H1 (cell line): ENCODE data around the gene NCAPG2. TPM values are rescaled to one million over a fixed set of nuclear protein-coding genes. Genes with fewer than 3 reads are reported as not detected.

Experiments
- RAD21 ChIP-seq, 2 experiments: IDR thresholded peaks in 1 of 2; conservative IDR thresholded peaks in 1 of 2; 2 replicates each; pipeline ENCODE4 v1.6.1; 2011; ENCODE audit warnings: low read depth in 2 of 2, low read length in 2 of 2, improper control_type of control experiment in 1 of 2, inconsistent platforms in 1 of 2, mild to moderate bottlenecking in 1 of 2, moderate library complexity in 1 of 2
- SP1 ChIP-seq: IDR thresholded peaks from 2 replicates; pipeline ENCODE4 v1.6.1; 2011; ENCODE audit warnings: low read depth, low read length
- TAF1 ChIP-seq: IDR thresholded peaks from 2 replicates; pipeline ENCODE4 v1.6.1; 2011; ENCODE audit warnings: mild to moderate bottlenecking, low read depth, low read length
- polyA plus RNA-seq, 7 experiments: library from polyadenylated mRNA; depleted of rRNA in 3 of 7; stranded (reverse) in 5 of 7; unstranded in 2 of 7; fragments of >200 nt in 5 of 7; fragments of 200-250 nt in 2 of 7; gene quantifications; 1 replicate in 5 of 7; 2 replicates in 1 of 7; 4 replicates in 1 of 7; pipeline versions ENCODE4 v1.2.1 to v1.2.3, GENCODE V29; 2011 to 2013; ENCODE audit warnings: missing spikeins in 2 of 7, mixed read lengths in 2 of 7
- total RNA-seq: library from RNA; stranded (reverse); fragmentation: NEBNext Ultra II Directional; extraction: Animal tissue kit (Norgen Biotek cat#: 25700); gene quantifications from 2 replicates; pipeline ENCODE4 v1.2.1, GENCODE V29; 2021
- TF ChIP-seq, protein P1 (sequence below): IDR thresholded peaks from 2 replicates; pipeline ENCODE4 v1.6.1; 2011; ENCODE audit warnings: low read depth, mild to moderate bottlenecking, low read length; ENCODE audit not compliant: insufficient read depth

The NCAPG2 gene
- total and polyA plus RNA-seq, 2 of the 8 experiments (the other 6 are each of a cell fraction or from before 2014, with no cell fraction given) = 49.9 to 119 TPM

- TF ChIP-seq SP1 (no peak), RAD21 (IDR thresholded peaks at IDR 0.05 in 1 of 2, conservative IDR thresholded peaks at IDR 0.05 in 1 of 2; ENCODE audit: low read depth in 2 of 2, low read length in 2 of 2) (no peak), TAF1 (no peak)
- TF ChIP-seq, protein P1, sequence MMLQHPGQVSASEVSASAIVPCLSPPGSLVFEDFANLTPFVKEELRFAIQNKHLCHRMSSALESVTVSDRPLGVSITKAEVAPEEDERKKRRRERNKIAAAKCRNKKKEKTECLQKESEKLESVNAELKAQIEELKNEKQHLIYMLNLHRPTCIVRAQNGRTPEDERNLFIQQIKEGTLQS = no peak
- TF ChIP-seq, all 59 proteins: peak for 0
Observed at GRCh38 chr7:158740013-158740656, 35.5 kb upstream of the NCAPG2 start (continued).
